Stimulated activated naive B cell treated with anti-CD40 and anti-IgM and Interleukin-4, amounts not matched to agents 10 μg/mL and 1 μg/mL and 100 μg/mL, for 72 hours (primary cell): Measurements from ENCODE around the gene RXFP1.

Experiments used
- ATAC-seq, 2 donors: fragments of 150-1000 bp; cut with Tn5 transposase; replicated peaks; 2 replicates each; pipeline ENCODE4 v1.10.0; 2021; ENCODE audit warnings: moderate library complexity in 1 of 2
- DNase-seq: peaks from one replicate; pipeline ENCODE4 v3.0.0; 2021
- H3K27ac Mint-ChIP-seq: one replicate; pipeline ENCODE4 v1.8.0; 2022; ENCODE audit warnings: mild to moderate bottlenecking, mixed read lengths
- H3K27me3 Mint-ChIP-seq, 2 donors: one replicate each; pipeline ENCODE4 v1.8.0; 2022; ENCODE audit warnings: mixed read lengths in 2 of 2
- H3K36me3 Mint-ChIP-seq, 2 donors: one replicate each; pipeline ENCODE4 v1.8.0; 2022; ENCODE audit warnings: mixed read lengths in 2 of 2, mild to moderate bottlenecking in 1 of 2
- H3K4me1 Mint-ChIP-seq, 2 donors: one replicate each; pipeline ENCODE4 v1.8.0; 2022; ENCODE audit warnings: mixed read lengths in 2 of 2, mild to moderate bottlenecking in 1 of 2
- H3K4me3 Mint-ChIP-seq, 2 donors: one replicate each; pipeline ENCODE4 v1.8.0; 2022; ENCODE audit warnings: mild to moderate bottlenecking in 2 of 2, mixed read lengths in 2 of 2, moderate library complexity in 1 of 2
- H3K9me3 Mint-ChIP-seq, 2 donors: one replicate each; pipeline ENCODE4 v1.8.0; 2022; ENCODE audit warnings: mixed read lengths in 2 of 2, mild to moderate bottlenecking in 1 of 2

The RXFP1 gene

DNA sequence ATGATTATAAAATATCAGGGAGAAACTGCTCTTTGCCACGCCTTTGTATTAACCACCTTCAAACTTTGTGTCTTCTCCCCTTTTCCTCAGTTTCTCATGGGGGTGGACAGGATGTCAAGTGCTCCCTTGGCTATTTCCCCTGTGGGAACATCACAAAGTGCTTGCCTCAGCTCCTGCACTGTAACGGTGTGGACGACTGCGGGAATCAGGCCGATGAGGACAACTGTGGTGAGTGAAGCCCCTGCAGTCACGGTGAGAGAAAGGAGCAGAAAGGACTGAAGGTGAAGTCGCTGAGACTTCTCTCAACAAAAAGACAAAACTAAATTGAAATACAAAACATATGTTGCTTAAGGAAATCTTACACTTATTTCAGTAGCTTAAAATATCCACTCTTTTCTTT is 50.9 kb downstream of the RXFP1 start:
- Mint-ChIP-seq H3K9me3 (peaks cover 0 to 3% of the 10 kb centered on the region in 2 donors), H3K27me3 (peaks cover 5 to 6% of the 10 kb centered on the region in 2 donors), H3K36me3 (no peaks in the 10 kb centered on the region), H3K4me1 (no peaks in the 10 kb centered on the region), H3K4me3 (no peak overlapping the region), H3K27ac (no peak overlapping the region)
- ATAC-seq: no peak
- DNase-seq: no peak

DNA sequence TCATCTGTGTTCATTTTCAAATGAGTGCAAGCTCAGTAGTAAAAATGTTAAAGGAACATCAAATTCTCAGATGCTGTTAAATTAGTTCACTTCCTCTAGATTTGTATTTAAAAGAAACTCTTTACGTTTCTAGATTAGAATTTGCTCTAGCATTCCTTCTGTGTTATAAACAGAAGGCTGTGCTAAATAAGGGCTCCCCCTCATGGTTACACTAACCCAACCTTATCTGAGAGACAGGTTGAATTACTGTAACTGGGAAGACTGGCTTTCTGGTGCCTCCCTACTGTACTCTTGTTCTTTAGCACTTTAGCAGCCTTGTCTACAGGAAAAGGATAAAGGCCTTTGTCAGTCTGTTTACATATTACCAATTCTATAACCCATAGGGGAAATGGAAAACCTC is 56.8 kb downstream of the RXFP1 start:
- no peak for DNase-seq
- peaks cover 0 to 2% of the 10 kb centered on the region in 2 donors for H3K9me3 Mint-ChIP-seq
- H3K27me3 Mint-ChIP-seq: peaks cover 0 to 4% of the 10 kb centered on the region in 2 donors
- no peak for ATAC-seq
- no peak overlapping the region for H3K27ac Mint-ChIP-seq
- H3K4me1 Mint-ChIP-seq: no peaks in the 10 kb centered on the region
- no peak overlapping the region for H3K4me3 Mint-ChIP-seq
- H3K36me3 Mint-ChIP-seq: no peaks in the 10 kb centered on the region

DNA sequence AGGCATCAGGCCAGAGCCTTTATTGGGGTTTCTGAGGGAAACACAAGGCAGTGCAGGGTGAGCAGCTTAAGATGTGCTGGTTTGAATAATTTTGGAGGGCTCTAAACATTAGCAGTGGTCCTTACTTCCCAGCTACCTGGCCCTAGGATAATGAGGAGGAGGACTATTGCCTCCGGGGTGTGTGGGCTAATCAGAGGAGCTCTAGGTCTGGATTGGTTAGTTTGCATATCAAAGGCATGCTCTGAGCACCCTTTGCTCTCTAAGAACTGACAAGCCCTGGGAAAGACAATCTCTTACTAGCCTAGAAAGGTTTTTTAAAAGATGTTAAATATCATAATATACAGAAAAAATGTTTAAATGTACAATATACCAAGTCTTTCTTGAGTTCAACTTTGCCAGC is 58.4 kb downstream of the RXFP1 start:
- Mint-ChIP-seq H3K4me3 (no peak overlapping the region), H3K9me3 (peaks cover 0 to 2% of the 10 kb centered on the region in 2 donors), H3K27me3 (peaks cover 0 to 4% of the 10 kb centered on the region in 2 donors), H3K36me3 (no peaks in the 10 kb centered on the region), H3K4me1 (no peaks in the 10 kb centered on the region), H3K27ac (no peak overlapping the region)
- ATAC-seq (no peak), DNase-seq (no peak)

DNA sequence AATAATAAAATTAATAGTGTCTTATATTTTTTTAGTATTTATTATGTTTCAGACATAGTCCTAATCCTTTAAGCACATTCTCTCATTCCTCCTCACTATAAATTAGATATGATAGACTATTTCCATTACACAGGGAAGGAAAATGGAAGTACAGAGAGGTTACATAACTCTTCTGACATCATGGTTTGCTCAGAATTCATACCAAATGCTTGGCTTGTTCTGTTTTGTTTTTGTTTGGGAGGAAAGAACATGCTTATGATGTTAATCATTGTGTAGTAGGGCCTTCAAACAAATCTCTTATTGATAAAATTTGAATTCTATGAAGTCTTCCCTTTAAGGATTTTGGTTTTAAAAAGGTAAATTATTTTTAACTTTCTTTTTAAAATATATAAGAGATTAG is 59.5 kb downstream of the RXFP1 start:
- Mint-ChIP-seq H3K4me3 (no peak overlapping the region), H3K27me3 (peaks cover 0 to 4% of the 10 kb centered on the region in 2 donors), H3K27ac (no peak overlapping the region), H3K9me3 (peaks cover 0 to 2% of the 10 kb centered on the region in 2 donors), H3K4me1 (no peaks in the 10 kb centered on the region), H3K36me3 (no peaks in the 10 kb centered on the region)
- no peak for ATAC-seq
- no peak for DNase-seq

DNA sequence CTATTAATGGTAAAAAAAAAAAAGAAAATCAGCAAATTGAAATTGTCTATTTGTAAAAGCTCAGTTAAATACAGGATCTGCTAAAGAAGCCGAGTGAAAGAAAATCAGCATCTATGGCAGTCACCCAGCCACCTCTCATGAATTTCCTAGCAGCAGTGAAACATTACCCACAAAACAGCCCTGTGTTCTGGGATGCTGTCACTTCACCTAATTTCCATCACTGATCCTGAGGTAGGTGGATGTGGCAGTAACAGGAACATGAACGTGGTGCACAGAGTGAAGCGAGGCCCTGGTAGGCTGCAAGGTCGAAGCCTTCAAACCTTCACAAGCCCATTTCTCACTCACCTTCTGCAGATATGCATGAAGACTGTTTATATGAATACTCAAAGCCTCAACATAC is 65.2 kb downstream of the RXFP1 start:
- H3K4me3 Mint-ChIP-seq: no peak overlapping the region
- H3K36me3 Mint-ChIP-seq: no peaks in the 10 kb centered on the region
- H3K27me3 Mint-ChIP-seq: peaks cover 0 to 22% of the 10 kb centered on the region in 2 donors
- H3K9me3 Mint-ChIP-seq: peaks cover 0 to 3% of the 10 kb centered on the region in 2 donors
- ATAC-seq (no peak), DNase-seq (no peak)
- no peaks in the 10 kb centered on the region for H3K4me1 Mint-ChIP-seq
- no peak overlapping the region for H3K27ac Mint-ChIP-seq

DNA sequence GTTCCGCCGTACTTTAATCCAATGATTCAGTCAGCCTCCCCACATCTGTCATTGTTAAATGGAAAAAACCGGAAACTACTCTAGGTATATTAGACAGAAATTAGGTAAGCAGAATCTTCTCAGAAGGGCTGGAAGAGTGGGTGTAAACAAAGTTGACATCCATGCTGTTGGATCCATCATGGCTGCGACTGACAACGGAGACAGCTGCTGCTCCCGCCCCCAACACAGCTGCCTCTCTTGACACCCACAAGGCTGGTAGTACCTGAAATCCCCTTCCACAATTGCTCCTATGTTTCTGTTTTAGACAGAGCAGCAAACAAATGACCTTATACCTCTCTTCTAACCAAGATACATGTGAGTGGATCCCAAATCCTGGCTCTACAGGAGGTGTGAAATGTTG is 66.6 kb downstream of the RXFP1 start:
- ATAC-seq (no peak), DNase-seq (no peak)
- Mint-ChIP-seq H3K27ac (no peak overlapping the region), H3K4me3 (no peak overlapping the region), H3K27me3 (peaks cover 0 to 27% of the 10 kb centered on the region in 2 donors), H3K4me1 (no peaks in the 10 kb centered on the region), H3K9me3 (peaks cover 0 to 3% of the 10 kb centered on the region in 2 donors), H3K36me3 (no peaks in the 10 kb centered on the region)

DNA sequence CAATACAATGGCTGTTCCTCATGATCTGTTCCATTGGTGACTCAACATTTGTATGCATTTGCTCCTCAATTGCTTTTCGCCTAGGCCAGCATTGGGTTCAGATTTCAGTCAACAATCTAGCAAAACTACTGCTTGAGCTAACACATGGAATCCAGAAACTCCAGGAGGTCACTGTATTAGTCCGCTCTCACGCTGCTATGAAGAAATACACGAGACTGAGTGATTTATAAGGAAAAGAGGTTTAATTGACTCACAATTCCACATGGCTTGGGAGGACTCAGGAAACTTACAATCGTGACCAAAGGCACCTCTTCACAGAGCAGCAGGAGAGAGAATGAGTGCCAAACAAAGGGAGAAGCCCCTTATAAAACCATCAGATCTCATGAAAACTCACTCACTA is 67.1 kb downstream of the RXFP1 start:
- ATAC-seq: no peak
- no peak overlapping the region for H3K4me3 Mint-ChIP-seq
- no peak for DNase-seq
- H3K36me3 Mint-ChIP-seq: no peaks in the 10 kb centered on the region
- no peak overlapping the region for H3K27ac Mint-ChIP-seq
- peaks cover 0 to 3% of the 10 kb centered on the region in 2 donors for H3K9me3 Mint-ChIP-seq
- H3K27me3 Mint-ChIP-seq: peaks cover 0 to 27% of the 10 kb centered on the region in 2 donors
- H3K4me1 Mint-ChIP-seq: no peaks in the 10 kb centered on the region

DNA sequence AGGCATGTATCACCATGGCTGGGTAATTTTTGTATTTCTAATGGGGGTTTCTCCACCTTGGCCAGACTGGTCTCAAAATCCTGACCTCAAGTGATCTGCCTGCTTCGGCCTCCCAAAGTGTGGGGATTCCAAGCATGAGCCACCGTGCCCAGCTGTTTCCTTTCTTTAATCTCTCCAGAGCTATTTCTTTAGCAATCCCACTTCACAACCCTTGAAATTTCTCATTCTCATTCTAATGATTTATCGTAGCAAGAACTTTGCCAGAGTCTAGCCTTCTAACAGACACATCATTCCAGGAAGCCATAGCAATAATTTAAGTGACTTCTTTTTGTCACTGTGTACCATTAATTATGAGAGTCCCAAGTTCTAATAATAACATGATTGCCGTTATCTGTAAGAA is 68.6 kb downstream of the RXFP1 start:
- H3K4me1 Mint-ChIP-seq: no peaks in the 10 kb centered on the region
- ATAC-seq: no peak
- H3K4me3 Mint-ChIP-seq: no peak overlapping the region
- H3K27me3 Mint-ChIP-seq: peaks cover 0 to 27% of the 10 kb centered on the region in 2 donors
- H3K27ac Mint-ChIP-seq: no peak overlapping the region
- no peaks in the 10 kb centered on the region for H3K36me3 Mint-ChIP-seq
- DNase-seq: no peak
- H3K9me3 Mint-ChIP-seq: peaks cover 0 to 3% of the 10 kb centered on the region in 2 donors

DNA sequence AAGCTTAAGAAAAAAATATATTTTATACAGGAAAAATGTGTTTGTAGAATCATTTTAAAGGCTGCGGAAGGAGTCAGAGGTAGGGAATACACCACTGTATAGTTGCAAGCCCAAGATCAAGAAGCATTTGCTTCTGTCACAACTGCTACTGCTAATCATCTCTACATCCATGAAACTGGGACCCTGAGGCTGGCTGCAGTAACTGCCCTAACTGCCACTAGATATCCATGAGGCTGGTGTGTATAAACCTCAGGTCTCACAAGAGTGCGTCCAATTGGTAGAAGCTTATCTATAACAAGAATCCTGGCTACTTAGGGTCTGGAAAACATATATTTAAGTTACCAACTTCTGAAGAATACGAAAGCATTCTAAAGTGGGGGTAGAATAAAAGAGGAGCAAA is 69.1 kb downstream of the RXFP1 start:
- Mint-ChIP-seq H3K27ac (no peak overlapping the region), H3K4me3 (no peak overlapping the region), H3K9me3 (peaks cover 0 to 3% of the 10 kb centered on the region in 2 donors), H3K4me1 (no peaks in the 10 kb centered on the region), H3K36me3 (no peaks in the 10 kb centered on the region), H3K27me3 (peaks cover 0 to 27% of the 10 kb centered on the region in 2 donors)
- no peak for ATAC-seq
- DNase-seq: no peak

DNA sequence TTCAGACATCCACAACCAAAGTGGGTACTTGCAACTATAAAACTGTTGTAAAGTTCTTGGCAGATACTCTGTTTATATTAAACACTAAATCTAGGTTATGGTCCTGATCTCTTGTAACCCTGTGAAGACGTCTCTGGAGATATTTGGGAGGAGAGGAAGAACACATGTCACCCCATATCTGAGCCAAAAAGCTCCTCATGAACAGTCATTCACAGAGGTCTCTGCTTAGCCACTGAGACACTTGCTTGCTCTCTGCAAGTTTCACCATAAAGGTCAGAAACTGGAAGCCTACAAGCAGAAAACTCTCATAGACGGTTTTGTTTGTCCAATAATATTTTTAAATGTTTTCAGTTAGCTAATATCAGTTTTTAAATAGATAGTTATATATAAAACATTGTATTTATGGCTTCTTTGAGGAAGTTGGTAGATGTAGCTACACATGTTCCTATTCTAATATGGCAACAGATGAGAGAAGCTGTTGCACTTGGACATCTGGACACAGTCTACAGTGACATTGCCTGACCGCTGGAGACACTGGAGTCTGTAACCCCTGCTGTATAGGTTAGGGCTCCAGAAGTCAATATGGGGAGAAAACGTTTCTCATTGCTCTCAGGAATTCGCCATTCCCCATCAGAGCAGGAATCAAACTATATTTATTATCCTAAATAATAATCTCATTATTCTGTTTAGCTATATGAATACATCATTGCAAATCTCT is 76.4 kb downstream of the RXFP1 start:
- no peak for ATAC-seq
- H3K36me3 Mint-ChIP-seq: no peaks in the 10 kb centered on the region
- no peak overlapping the region for H3K27ac Mint-ChIP-seq
- no peak overlapping the region for H3K4me3 Mint-ChIP-seq
- DNase-seq: no peak
- no peaks in the 10 kb centered on the region for H3K9me3 Mint-ChIP-seq
- H3K27me3 Mint-ChIP-seq: peaks cover 0 to 4% of the 10 kb centered on the region in 2 donors
- H3K4me1 Mint-ChIP-seq: no peaks in the 10 kb centered on the region

DNA sequence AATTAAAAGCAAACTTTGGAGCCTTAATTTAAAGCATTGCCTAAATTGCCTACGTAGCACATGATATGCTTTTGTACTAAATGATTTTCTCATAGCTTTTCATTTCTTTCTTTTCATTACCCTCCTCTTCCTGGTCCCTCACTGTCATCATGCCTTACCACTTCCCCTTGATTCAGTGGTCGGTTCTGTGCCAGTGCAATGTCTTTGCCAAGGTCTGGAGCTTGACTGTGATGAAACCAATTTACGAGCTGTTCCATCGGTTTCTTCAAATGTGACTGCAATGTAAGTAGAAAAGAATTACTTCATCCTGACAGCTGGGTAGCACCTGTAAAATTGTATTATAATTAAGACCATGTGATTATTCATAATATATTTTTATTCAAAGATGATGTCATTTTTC is 77.5 kb downstream of the RXFP1 start:
- no peak overlapping the region for H3K4me3 Mint-ChIP-seq
- H3K36me3 Mint-ChIP-seq: no peaks in the 10 kb centered on the region
- H3K27me3 Mint-ChIP-seq: peaks cover 0 to 4% of the 10 kb centered on the region in 2 donors
- H3K27ac Mint-ChIP-seq: no peak overlapping the region
- no peaks in the 10 kb centered on the region for H3K9me3 Mint-ChIP-seq
- H3K4me1 Mint-ChIP-seq: no peaks in the 10 kb centered on the region
- ATAC-seq (no peak), DNase-seq (no peak)

DNA sequence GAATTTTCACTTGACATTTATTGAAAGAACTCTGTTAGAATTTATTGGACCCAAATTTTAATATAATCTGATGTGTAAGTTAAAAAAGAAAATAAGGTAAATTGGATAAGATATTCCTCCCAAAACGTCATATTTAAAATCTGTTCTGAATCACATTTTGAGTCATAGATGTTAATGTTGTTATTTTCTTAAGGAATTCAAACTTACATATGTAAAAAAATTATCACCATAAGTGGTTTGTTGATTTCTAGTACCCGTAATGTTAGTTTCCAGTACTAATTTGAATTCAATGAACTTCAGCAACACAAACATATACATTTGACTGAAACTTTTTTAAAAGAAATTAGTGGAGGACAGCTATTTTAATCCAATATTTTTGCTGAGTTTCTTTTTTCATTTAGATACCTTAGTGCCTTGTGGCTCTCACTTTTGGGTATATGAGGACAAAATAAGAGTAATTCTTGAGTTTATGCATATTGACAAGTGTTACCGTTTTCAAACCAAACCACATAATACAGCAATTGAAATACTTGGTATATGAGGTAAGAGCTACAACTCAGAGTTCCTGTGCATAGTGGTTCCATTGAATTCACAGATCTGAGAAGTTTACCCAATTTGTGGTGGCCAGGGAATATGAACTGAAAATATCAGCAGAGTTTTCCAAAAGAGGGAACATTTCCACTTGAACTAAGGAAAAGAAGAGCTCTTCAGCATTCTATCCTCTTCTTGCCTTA is 78.2 kb downstream of the RXFP1 start:
- no peak for ATAC-seq
- no peak overlapping the region for H3K4me3 Mint-ChIP-seq

DNA sequence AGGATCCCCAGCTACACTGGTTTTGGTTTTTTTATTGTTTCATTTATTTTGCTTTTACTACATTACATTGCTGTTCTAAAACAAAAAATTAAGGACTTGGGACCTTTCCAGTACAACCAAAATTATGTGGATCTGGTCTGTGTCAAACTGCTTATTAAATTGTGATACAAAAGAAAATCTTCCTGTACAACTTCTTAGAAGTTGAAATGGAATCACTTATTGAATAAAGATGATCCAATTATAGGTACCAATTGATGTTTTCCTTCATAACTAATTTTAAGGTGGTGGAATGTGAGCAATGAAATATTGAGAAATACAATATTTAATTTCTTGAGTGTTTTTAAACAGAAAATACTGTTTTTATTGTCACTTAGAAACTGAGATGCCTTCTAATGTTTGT is 82.7 kb downstream of the RXFP1 start:
- no peaks in the 10 kb centered on the region for H3K4me1 Mint-ChIP-seq
- peaks cover 0 to 8% of the 10 kb centered on the region in 2 donors for H3K27me3 Mint-ChIP-seq
- H3K27ac Mint-ChIP-seq: no peak overlapping the region
- H3K4me3 Mint-ChIP-seq: no peak overlapping the region
- ATAC-seq (no peak), DNase-seq (no peak)
- no peaks in the 10 kb centered on the region for H3K9me3 Mint-ChIP-seq
- no peaks in the 10 kb centered on the region for H3K36me3 Mint-ChIP-seq

More for the DNA sequence above, 78.2 kb downstream of the RXFP1 start:
- Mint-ChIP-seq H3K36me3 (no peaks in the 10 kb centered on the region), H3K9me3 (no peaks in the 10 kb centered on the region), H3K27me3 (peaks cover 0 to 4% of the 10 kb centered on the region in 2 donors), H3K27ac (no peak overlapping the region), H3K4me1 (no peaks in the 10 kb centered on the region)
- no peak for DNase-seq

DNA sequence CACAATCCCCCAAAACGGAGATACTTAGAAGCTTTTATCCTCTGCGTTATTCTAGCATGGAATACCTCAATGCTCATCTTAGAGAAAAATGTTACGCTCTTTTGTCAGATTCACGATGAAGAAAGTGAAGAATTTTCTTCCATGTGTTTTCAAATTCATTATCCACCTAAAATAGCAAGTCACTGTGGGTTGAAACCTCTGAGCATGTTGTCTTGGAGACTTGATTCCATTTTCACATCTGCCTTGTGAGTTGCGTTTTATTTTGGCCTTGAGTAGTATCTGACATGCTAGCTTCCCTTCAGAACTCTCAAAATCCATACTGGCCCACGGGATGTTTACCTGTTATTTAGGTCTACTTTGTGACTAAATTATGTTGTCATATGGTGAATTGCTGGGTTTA is 83.7 kb downstream of the RXFP1 start:
- H3K9me3 Mint-ChIP-seq: no peaks in the 10 kb centered on the region
- no peak overlapping the region for H3K4me3 Mint-ChIP-seq
- ATAC-seq (no peak), DNase-seq (no peak)
- H3K27ac Mint-ChIP-seq: no peak overlapping the region
- no peaks in the 10 kb centered on the region for H3K36me3 Mint-ChIP-seq
- peaks cover 0 to 2% of the 10 kb centered on the region in 2 donors for H3K4me1 Mint-ChIP-seq
- peaks cover 0 to 8% of the 10 kb centered on the region in 2 donors for H3K27me3 Mint-ChIP-seq

DNA sequence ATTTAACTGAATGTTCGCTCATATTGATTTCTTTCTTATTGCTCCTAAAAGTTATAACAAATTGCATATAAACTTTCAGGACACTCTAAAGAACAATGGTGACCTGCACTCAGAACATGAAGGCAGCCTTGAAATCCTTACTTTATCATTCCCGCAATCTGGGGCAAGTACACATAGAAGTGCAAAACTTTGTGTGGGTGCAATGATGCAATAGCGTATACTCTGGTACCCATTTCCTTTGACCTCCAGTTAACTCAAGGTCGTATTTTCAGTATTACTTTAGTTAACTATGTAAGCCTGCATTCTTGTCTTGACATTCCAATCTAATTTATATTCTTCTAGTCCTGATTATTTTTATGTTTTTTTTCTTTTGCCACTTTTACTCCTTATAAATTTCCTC is 85.3 kb downstream of the RXFP1 start:
- no peak overlapping the region for H3K27ac Mint-ChIP-seq
- no peaks in the 10 kb centered on the region for H3K36me3 Mint-ChIP-seq
- H3K27me3 Mint-ChIP-seq: peaks cover 0 to 8% of the 10 kb centered on the region in 2 donors
- DNase-seq: no peak
- H3K9me3 Mint-ChIP-seq: no peaks in the 10 kb centered on the region
- H3K4me3 Mint-ChIP-seq: no peak overlapping the region
- no peak for ATAC-seq
- H3K4me1 Mint-ChIP-seq: peaks cover 12 to 16% of the 10 kb centered on the region in 2 donors
